CD14-positive monocyte (primary cell): ENCODE results near the gene FRG2. TPM values are rescaled to one million over a fixed set of nuclear protein-coding genes. Genes with fewer than 3 reads are reported as not detected.
"Not testable (repeated sequence)": the region's sequence is repeated elsewhere in the genome, so short reads cannot be mapped to it uniquely, and the experiment has no call there.

ENCODE experiments used
- DNase-seq, 3 donors: peaks; one replicate each; pipeline ENCODE4 v3.0.0-alpha.2; 2011 to 2022
- H2AFZ ChIP-seq: 2 replicates; pipeline ENCODE4 v1.6.0; 2012; ENCODE audit warnings: mild to moderate bottlenecking, low read depth, low read length, inconsistent platforms; ENCODE audit not compliant: insufficient read depth, poor library complexity, severe bottlenecking
- H3K27ac ChIP-seq, 2 donors: 1 replicate in 1 of 2; 2 replicates in 1 of 2; pipeline ENCODE4 v1.5.1; 2012 to 2013; ENCODE audit warnings: low read length in 2 of 2, control low read depth in 1 of 2, inconsistent platforms in 1 of 2, low read depth in 1 of 2, mild to moderate bottlenecking in 1 of 2
- H3K27me3 ChIP-seq, 2 donors: one replicate each; pipeline versions ENCODE4 v1.6.0 to v1.6.1; 2011 to 2013; ENCODE audit warnings: low read length in 2 of 2; ENCODE audit not compliant: control insufficient read depth in 2 of 2, insufficient read depth in 2 of 2
- H3K36me3 ChIP-seq, 2 donors: replicated peaks in 1 of 2; 1 replicate in 1 of 2; 2 replicates in 1 of 2; pipeline versions ENCODE4 v1.5.1 to v1.6.1; 2012 to 2013; ENCODE audit warnings: low read length in 2 of 2, control low read depth in 1 of 2, inconsistent platforms in 1 of 2, mild to moderate bottlenecking in 1 of 2; ENCODE audit not compliant: insufficient read depth in 2 of 2, control insufficient read depth in 1 of 2
- H3K4me1 ChIP-seq, 2 donors: 1 replicate in 1 of 2; 2 replicates in 1 of 2; pipeline versions ENCODE4 v1.5.1 to v1.6.1; 2012 to 2013; ENCODE audit warnings: low read length in 2 of 2, control low read depth in 1 of 2, inconsistent platforms in 1 of 2, mild to moderate bottlenecking in 1 of 2, moderate library complexity in 1 of 2; ENCODE audit not compliant: insufficient read depth in 2 of 2, control insufficient read depth in 1 of 2
- H3K4me2 ChIP-seq: replicated peaks from 2 replicates; pipeline ENCODE3; 2012; ENCODE audit warnings: low read length, moderate library complexity, mild to moderate bottlenecking; ENCODE audit not compliant: poor library complexity, severe bottlenecking; ENCODE audit errors: extremely low read depth
- H3K4me3 ChIP-seq, 3 experiments: fragments of 200-600 bp in 1 of 3; sonication (generic) in 1 of 3; replicated peaks in 1 of 3; 1 replicate in 2 of 3; 2 replicates in 1 of 3; pipeline ENCODE4 v1.5.1; 2011 to 2013; ENCODE audit warnings: low read length in 3 of 3, mild to moderate bottlenecking in 3 of 3, control low read depth in 2 of 3, low read depth in 2 of 3, inconsistent platforms in 1 of 3, moderate library complexity in 1 of 3
- H3K79me2 ChIP-seq: 2 replicates; pipeline ENCODE4 v1.6.0; 2012; ENCODE audit warnings: mild to moderate bottlenecking, control low read depth, inconsistent platforms, low read length, moderate library complexity; ENCODE audit not compliant: insufficient read depth
- H3K9ac ChIP-seq: 2 replicates; pipeline ENCODE4 v1.6.0; 2017; ENCODE audit warnings: low read length, mild to moderate bottlenecking; ENCODE audit not compliant: insufficient read depth, poor library complexity, severe bottlenecking
- H3K9me3 ChIP-seq, 2 donors: replicated peaks in 1 of 2; 1 replicate in 1 of 2; 2 replicates in 1 of 2; pipeline versions ENCODE4 v1.5.1 to v1.6.1; 2012 to 2013; ENCODE audit warnings: low read length in 2 of 2, control low read depth in 1 of 2; ENCODE audit not compliant: control insufficient read depth in 1 of 2, insufficient read depth in 1 of 2
- H4K20me1 ChIP-seq: 2 replicates; pipeline ENCODE4 v1.6.0; 2012; ENCODE audit warnings: mild to moderate bottlenecking, low read length, control low read depth, moderate library complexity; ENCODE audit not compliant: insufficient read depth
- H3K27ac Mint-ChIP-seq, 7 donors: one replicate each; pipeline ENCODE4 v1.8.0; 2020; ENCODE audit warnings: mild to moderate bottlenecking in 7 of 7, mixed read lengths in 7 of 7, moderate library complexity in 6 of 7, inconsistent platforms in 2 of 7
- H3K27me3 Mint-ChIP-seq, 3 donors: one replicate each; pipeline ENCODE4 v1.8.0; 2021 to 2022; ENCODE audit warnings: low read depth in 3 of 3, mild to moderate bottlenecking in 3 of 3, mixed read lengths in 3 of 3, moderate library complexity in 3 of 3, inconsistent platforms in 1 of 3
- H3K36me3 Mint-ChIP-seq, 2 donors: one replicate each; pipeline ENCODE4 v1.8.0; 2020; ENCODE audit warnings: mixed read lengths in 2 of 2, inconsistent platforms in 1 of 2, mild to moderate bottlenecking in 1 of 2
- H3K4me1 Mint-ChIP-seq: one replicate; pipeline ENCODE4 v1.8.0; 2020; ENCODE audit warnings: mild to moderate bottlenecking, mixed read lengths
- H3K4me3 Mint-ChIP-seq, 2 donors: one replicate each; pipeline ENCODE4 v1.8.0; 2020; ENCODE audit warnings: mild to moderate bottlenecking in 2 of 2, mixed read lengths in 2 of 2, moderate library complexity in 1 of 2
- H3K9me3 Mint-ChIP-seq, 7 donors: one replicate each; pipeline ENCODE4 v1.8.0; 2020 to 2022; ENCODE audit warnings: mixed read lengths in 7 of 7, mild to moderate bottlenecking in 6 of 7, moderate library complexity in 6 of 7, inconsistent platforms in 2 of 7
- CTCF ChIP-seq: fragments of 200-600 bp; IDR thresholded peaks from one replicate; pipeline ENCODE4 v1.8.0; 2022; ENCODE audit warnings: antibody characterized with exemption, mild to moderate bottlenecking
- WGBS: methylation state at CpG from one replicate; pipeline ENCODE4 v1.1.5; 2013; ENCODE audit warnings: missing lambda C conversion rate; ENCODE audit not compliant: insufficient coverage; 5-methylcytosine and 5-hydroxymethylcytosine counted together
- intact Hi-C, 2 donors: fragments of 100-400 bp; cut with micrococcal nuclease; formaldehyde crosslinking; loops; one replicate each; pipeline versions ENCODE4 v1.15.0 to v1.15.1; 2023
- polyA plus RNA-seq, 3 donors: library from polyadenylated mRNA; depleted of rRNA in 1 of 3; unstranded in 2 of 3; stranded (reverse) in 1 of 3; fragments of 300-500 nt in 2 of 3; fragments of >200 nt in 1 of 3; fragmentation: Illumina TruSeq in 2 of 3; gene quantifications; 1 replicate in 2 of 3; 2 replicates in 1 of 3; pipeline ENCODE4 v1.2.3, GENCODE V29; 2012 to 2021

The FRG2 gene
- polyA plus RNA-seq, 3 donors = not detected

DNA sequence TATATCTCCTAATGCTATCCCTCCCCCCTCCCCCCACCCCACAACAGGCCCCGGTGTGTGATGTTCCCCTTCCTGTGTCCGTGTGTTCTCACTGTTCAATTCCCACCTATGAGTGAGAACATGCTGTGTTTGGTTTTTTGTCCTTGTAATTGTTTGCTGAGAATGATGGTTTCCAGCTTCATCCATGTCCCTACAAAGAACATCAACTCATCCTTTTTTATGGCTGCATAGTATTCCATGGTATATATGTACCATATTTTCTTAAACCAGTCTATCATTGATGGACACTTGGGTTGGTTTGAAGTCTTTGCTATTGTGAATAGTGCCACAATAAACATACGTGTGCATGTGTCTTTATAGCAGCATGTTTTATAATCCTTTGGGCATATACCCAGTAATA lies 37.1 kb downstream of the FRG2 start:
- H3K4me3 Mint-ChIP-seq, H2AFZ ChIP-seq, H3K9me3 Mint-ChIP-seq, H3K4me3 ChIP-seq, H3K27me3 Mint-ChIP-seq, H3K4me1 ChIP-seq, H3K27ac Mint-ChIP-seq, H3K36me3 Mint-ChIP-seq, H4K20me1 ChIP-seq, H3K9me3 ChIP-seq, H3K79me2 ChIP-seq, H3K27ac ChIP-seq, H3K9ac ChIP-seq, H3K36me3 ChIP-seq, H3K4me1 Mint-ChIP-seq, H3K27me3 ChIP-seq, intact Hi-C loops, H3K4me2 ChIP-seq, DNase-seq: not testable (repeated sequence)
- WGBS = no CpG with 5 or more reads among the region's 3 CpGs

DNA sequence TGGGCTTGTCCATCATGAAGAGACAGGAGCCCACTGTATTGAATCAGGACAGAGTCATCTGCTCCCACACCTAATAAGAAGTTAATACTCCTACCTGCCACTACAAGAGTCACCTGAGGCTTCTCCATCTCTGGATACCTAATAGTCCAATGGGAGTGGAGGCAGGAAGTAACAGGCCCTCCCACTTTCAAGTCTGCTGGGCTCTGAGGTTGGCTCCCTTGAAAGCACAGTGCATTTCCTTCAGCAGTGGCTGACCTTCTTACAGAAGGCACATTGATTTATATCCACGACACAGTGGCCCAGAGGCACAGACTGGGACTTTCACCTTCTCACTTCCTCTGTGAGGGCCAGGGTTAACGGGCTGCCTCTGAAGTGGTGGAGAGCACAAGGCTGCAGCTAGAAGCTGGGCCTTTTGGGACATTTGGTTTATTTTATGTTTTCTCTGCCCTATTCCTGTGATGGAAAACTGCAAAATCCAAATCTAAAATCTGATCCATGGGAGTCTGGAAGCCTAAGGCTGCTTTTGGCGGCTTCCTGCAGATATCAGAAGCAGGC lies 38.1 kb downstream of the FRG2 start:
- H4K20me1 ChIP-seq = no peaks in the 10 kb centered on the region
- Mint-ChIP-seq H3K27ac (no peak overlapping the region), H3K4me1 (no peaks in the 10 kb centered on the region), H3K27me3 (peaks cover 0 to 5% (median 0%) of the 10 kb centered on the region in 3 donors), H3K36me3 (no peaks in the 10 kb centered on the region), H3K4me3 (no peak overlapping the region), H3K9me3 (peaks cover 0 to 8% (median 3%) of the 10 kb centered on the region in 7 donors)
- H3K4me1 ChIP-seq = no peaks in the 10 kb centered on the region
- intact Hi-C loops = no loop called here
- H3K4me2 ChIP-seq = no peak overlapping the region
- WGBS = no CpG with 5 or more reads among the region's 3 CpGs
- H3K4me3 ChIP-seq = no peak overlapping the region
- no peaks in the 10 kb centered on the region for H3K79me2 ChIP-seq
- no peak for TF ChIP-seq CTCF
- H2AFZ ChIP-seq = no peak overlapping the region
- H3K9me3 ChIP-seq = no peaks in the 10 kb centered on the region
- no peaks in the 10 kb centered on the region for H3K36me3 ChIP-seq
- H3K9ac ChIP-seq = no peak overlapping the region
- DNase-seq = no peak
- H3K27ac ChIP-seq = no peak overlapping the region
- H3K27me3 ChIP-seq = no peaks in the 10 kb centered on the region

DNA sequence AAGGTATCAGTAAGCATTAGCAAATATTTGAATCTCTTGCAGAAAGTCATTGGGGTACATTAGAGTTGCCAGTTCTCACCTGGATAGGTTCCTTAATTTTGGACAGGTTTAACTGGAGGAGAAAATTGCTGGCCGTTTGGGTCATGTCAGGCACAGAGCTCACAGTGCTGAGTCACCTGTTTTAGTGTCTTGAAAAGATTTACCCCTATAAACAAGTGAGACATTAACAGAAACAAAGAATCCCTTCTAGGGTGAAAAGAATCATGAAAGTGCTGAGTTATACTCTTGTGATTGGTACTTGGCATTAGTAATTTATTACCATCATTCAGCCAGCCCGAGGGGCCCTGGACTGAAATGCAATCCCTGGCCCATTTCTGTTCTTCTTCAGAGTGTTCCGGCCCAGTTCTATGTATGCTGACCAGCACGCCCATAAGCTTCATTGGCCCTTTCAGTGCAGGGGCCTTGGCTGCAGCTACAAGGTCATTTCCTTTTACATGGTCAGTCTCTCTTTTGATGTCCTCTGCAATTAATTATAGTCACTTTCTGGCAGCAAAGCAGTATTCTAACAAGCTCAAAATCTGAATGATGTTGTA lies 41.3 kb downstream of the FRG2 start:
- H3K4me3 Mint-ChIP-seq, H2AFZ ChIP-seq, H3K4me2 ChIP-seq, H3K9ac ChIP-seq, H3K27ac Mint-ChIP-seq, H3K36me3 Mint-ChIP-seq, H3K27ac ChIP-seq, H3K9me3 Mint-ChIP-seq, intact Hi-C loops, DNase-seq, H3K4me1 ChIP-seq, H3K4me3 ChIP-seq, H3K36me3 ChIP-seq, H4K20me1 ChIP-seq, H3K79me2 ChIP-seq, H3K4me1 Mint-ChIP-seq, H3K27me3 ChIP-seq, H3K27me3 Mint-ChIP-seq, H3K9me3 ChIP-seq: not testable (repeated sequence)
- WGBS = 100% methylated on average over 2 of the region's 4 CpGs

DNA sequence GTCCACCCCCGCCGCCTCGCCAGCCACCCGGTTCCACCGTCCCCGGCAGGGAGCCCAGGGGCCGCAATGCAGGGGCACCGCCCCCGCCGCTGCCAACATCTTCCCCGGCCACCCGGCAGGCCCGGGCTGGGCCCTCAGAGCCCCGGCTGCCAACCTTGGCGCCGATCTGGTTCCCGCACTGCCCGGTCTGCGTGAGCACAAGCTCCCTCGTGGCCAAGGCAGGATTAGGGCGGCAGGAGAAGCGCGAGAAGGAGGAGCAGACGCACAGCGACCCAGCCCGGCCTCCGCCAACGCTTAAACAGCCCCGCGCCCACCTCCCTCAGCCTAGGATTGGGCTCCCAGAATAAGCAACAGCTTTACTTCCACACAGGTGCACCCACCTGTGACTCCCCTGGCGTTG lies 42.4 kb downstream of the FRG2 start:
- H2AFZ ChIP-seq, H3K4me3 Mint-ChIP-seq, intact Hi-C loops, H3K9me3 Mint-ChIP-seq, H3K4me2 ChIP-seq, H4K20me1 ChIP-seq, DNase-seq, H3K27me3 Mint-ChIP-seq, H3K36me3 ChIP-seq, H3K4me3 ChIP-seq, H3K36me3 Mint-ChIP-seq, H3K4me1 Mint-ChIP-seq, H3K27ac ChIP-seq, H3K9me3 ChIP-seq, H3K9ac ChIP-seq, H3K4me1 ChIP-seq, H3K79me2 ChIP-seq, H3K27me3 ChIP-seq, H3K27ac Mint-ChIP-seq: not testable (repeated sequence)
- 88% methylated on average over 6 of the region's 31 CpGs for WGBS
